Activated T-helper 1 cell treated with Interleukin-2 at 50 U/mL for 16 hours (primary cell): ENCODE measurements around the gene PPAN.

Source experiments
- DNase-seq: peaks from one replicate; pipeline ENCODE4 v3.0.0-alpha.2; 2020; ENCODE audit warnings: low read depth

Gene PPAN

GRCh38 chr19:10092648-10093294, 13.4 kb upstream of the PPAN start:
- DNase-seq = no peak

- no peak for DNase-seq
Measured at GRCh38 chr19:10093295-10094186, 12.6 kb upstream of the PPAN start.

- no peak for DNase-seq
Measured at GRCh38 chr19:10095622-10095947, 10.6 kb upstream of the PPAN start.

- DNase-seq = peak; percentile 89
Measured at GRCh38 chr19:10095948-10096614, 10.1 kb upstream of the PPAN start.

- DNase-seq = no peak
Measured at GRCh38 chr19:10096615-10096963, 9.6 kb upstream of the PPAN start.

GRCh38 chr19:10100163-10100785, 5.9 kb upstream of the PPAN start:
- no peak for DNase-seq

GRCh38 chr19:10102787-10103236, 3.4 kb upstream of the PPAN start:
- no peak for DNase-seq

- no peak for DNase-seq
Measured at GRCh38 chr19:10104130-10104513, 2.0 kb upstream of the PPAN start.

GRCh38 chr19:10104665-10105508, 1.3 kb upstream of the PPAN start:
- DNase-seq = peak; percentile 65

- DNase-seq = no peak
Measured at GRCh38 chr19:10105509-10106099, 558 bp upstream of the PPAN start.

GRCh38 chr19:10107254-10107653, 1.1 kb downstream of the PPAN start:
- no peak for DNase-seq

- no peak for DNase-seq
Measured at GRCh38 chr19:10107817-10108367, 1.7 kb downstream of the PPAN start.

- no peak for DNase-seq
Measured at GRCh38 chr19:10109528-10109927, 3.4 kb downstream of the PPAN start.

- no peak for DNase-seq
Measured at GRCh38 chr19:10110076-10110971, 4.2 kb downstream of the PPAN start.

GRCh38 chr19:10110972-10111317, 4.8 kb downstream of the PPAN start:
- DNase-seq = no peak

GRCh38 chr19:10111405-10111811, 5.2 kb downstream of the PPAN start, which contains the start of gene P2RY11:
Gene P2RY11 (plus strand): TSS chr19:10111693. CDS start chr19:10111722, 29 bp downstream.
- no peak for DNase-seq

GRCh38 chr19:10112037-10112761, 6.0 kb downstream of the PPAN start:
- peak; percentile 59 for DNase-seq

- DNase-seq = peak; percentile 44
Measured at GRCh38 chr19:10112895-10113591, 6.9 kb downstream of the PPAN start.

GRCh38 chr19:10113592-10113963, 7.4 kb downstream of the PPAN start:
- DNase-seq = no peak
